ENCODE data around the gene DPYSL4. TPM values are rescaled to one million over a fixed set of nuclear protein-coding genes. Genes with fewer than 3 reads are reported as not detected.

Gene DPYSL4
- total and polyA plus RNA-seq, 2 of the 13 experiments (the other 11 are each of a cell fraction or from before 2014, with no cell fraction given), result 0.84 to 1.2 TPM

DNA sequence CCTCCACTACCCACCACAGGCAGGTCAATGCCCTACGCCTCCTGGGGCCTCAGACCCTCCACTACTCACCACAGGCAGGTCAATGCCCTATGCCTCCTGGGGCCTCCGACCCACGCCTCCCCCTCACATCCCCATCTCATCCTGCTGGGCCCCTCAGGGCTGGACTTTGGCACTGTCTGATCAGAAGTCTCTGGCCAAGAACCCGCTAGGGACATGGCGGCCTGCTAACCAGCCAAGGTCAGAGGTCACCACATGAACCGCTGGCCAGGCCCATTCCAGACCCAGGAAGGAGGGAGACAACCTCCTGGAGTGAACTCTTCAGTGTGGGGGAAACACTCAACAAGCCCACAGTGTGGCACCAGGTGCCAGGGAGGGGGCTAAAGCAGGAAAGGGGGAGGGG, 65.2 kb downstream of the DPYSL4 start (continued):
- TF ChIP-seq ZMYM2 (CRISPR knock-in tag; IDR thresholded peaks at IDR 0.05), result peak; percentile 46; the same call in 1 of the 2 replicates
- peak; percentile 64 for TF ChIP-seq BCL6 (CRISPR knock-in tag; IDR thresholded peaks at IDR 0.05)
- TF ChIP-seq, protein P1, sequence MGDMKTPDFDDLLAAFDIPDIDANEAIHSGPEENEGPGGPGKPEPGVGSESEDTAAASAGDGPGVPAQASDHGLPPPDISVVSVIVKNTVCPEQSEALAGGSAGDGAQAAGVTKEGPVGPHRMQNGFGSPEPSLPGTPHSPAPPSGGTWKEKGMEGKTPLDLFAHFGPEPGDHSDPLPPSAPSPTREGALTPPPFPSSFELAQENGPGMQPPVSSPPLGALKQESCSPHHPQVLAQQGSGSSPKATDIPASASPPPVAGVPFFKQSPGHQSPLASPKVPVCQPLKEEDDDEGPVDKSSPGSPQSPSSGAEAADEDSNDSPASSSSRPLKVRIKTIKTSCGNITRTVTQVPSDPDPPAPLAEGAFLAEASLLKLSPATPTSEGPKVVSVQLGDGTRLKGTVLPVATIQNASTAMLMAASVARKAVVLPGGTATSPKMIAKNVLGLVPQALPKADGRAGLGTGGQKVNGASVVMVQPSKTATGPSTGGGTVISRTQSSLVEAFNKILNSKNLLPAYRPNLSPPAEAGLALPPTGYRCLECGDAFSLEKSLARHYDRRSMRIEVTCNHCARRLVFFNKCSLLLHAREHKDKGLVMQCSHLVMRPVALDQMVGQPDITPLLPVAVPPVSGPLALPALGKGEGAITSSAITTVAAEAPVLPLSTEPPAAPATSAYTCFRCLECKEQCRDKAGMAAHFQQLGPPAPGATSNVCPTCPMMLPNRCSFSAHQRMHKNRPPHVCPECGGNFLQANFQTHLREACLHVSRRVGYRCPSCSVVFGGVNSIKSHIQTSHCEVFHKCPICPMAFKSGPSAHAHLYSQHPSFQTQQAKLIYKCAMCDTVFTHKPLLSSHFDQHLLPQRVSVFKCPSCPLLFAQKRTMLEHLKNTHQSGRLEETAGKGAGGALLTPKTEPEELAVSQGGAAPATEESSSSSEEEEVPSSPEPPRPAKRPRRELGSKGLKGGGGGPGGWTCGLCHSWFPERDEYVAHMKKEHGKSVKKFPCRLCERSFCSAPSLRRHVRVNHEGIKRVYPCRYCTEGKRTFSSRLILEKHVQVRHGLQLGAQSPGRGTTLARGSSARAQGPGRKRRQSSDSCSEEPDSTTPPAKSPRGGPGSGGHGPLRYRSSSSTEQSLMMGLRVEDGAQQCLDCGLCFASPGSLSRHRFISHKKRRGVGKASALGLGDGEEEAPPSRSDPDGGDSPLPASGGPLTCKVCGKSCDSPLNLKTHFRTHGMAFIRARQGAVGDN (CRISPR knock-in tag; IDR thresholded peaks at IDR 0.05), result peak; percentile 70
- TF ChIP-seq HNF4G (IDR thresholded peaks at IDR 0.05; ENCODE audit: borderline replicate concordance, low read depth, low read length), result peak; percentile 88
- 0 out of 2 replicates have a peak, but pooled peaks have one; percentile 27 for TF ChIP-seq HNF4G (CRISPR knock-in tag; IDR thresholded peaks at IDR 0.05; ENCODE audit: borderline replicate concordance, low read depth)
- TF ChIP-seq CREM (IDR thresholded peaks at IDR 0.05), result peak; percentile 55; the same call in 1 of the 2 replicates
- no peak for TF ChIP-seq CREM (CRISPR knock-in tag; IDR thresholded peaks at IDR 0.05)
- peak; percentile 52; the same call in 1 of the 2 replicates for TF ChIP-seq ZNF746 (CRISPR knock-in tag; IDR thresholded peaks at IDR 0.05)
- TF ChIP-seq, protein P2, sequence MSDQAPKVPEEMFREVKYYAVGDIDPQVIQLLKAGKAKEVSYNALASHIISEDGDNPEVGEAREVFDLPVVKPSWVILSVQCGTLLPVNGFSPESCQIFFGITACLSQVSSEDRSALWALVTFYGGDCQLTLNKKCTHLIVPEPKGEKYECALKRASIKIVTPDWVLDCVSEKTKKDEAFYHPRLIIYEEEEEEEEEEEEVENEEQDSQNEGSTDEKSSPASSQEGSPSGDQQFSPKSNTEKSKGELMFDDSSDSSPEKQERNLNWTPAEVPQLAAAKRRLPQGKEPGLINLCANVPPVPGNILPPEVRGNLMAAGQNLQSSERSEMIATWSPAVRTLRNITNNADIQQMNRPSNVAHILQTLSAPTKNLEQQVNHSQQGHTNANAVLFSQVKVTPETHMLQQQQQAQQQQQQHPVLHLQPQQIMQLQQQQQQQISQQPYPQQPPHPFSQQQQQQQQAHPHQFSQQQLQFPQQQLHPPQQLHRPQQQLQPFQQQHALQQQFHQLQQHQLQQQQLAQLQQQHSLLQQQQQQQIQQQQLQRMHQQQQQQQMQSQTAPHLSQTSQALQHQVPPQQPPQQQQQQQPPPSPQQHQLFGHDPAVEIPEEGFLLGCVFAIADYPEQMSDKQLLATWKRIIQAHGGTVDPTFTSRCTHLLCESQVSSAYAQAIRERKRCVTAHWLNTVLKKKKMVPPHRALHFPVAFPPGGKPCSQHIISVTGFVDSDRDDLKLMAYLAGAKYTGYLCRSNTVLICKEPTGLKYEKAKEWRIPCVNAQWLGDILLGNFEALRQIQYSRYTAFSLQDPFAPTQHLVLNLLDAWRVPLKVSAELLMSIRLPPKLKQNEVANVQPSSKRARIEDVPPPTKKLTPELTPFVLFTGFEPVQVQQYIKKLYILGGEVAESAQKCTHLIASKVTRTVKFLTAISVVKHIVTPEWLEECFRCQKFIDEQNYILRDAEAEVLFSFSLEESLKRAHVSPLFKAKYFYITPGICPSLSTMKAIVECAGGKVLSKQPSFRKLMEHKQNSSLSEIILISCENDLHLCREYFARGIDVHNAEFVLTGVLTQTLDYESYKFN (CRISPR knock-in tag; conservative IDR thresholded peaks at IDR 0.05), result peak; percentile 95
- TF ChIP-seq SOX6 (IDR thresholded peaks at IDR 0.05), result no peak
- peak; percentile 57; the same call in 1 of the 2 replicates for TF ChIP-seq SOX6 (CRISPR knock-in tag; IDR thresholded peaks at IDR 0.05)
- no peak for TF ChIP-seq NCOA5 (CRISPR knock-in tag; IDR thresholded peaks at IDR 0.05)
- TF ChIP-seq HMG20A (CRISPR knock-in tag; IDR thresholded peaks at IDR 0.05; ENCODE audit: borderline replicate concordance), result peak; percentile 50; the same call in 1 of the 2 replicates
- TF ChIP-seq SETDB1 (CRISPR knock-in tag; IDR thresholded peaks at IDR 0.05; ENCODE audit: borderline replicate concordance), result no peak
- TF ChIP-seq ZNF205 (CRISPR knock-in tag; IDR thresholded peaks at IDR 0.05), result no peak
- no peak for TF ChIP-seq ZNF558 (CRISPR knock-in tag; IDR thresholded peaks at IDR 0.05; ENCODE audit: borderline replicate concordance)
- TF ChIP-seq, protein P3, sequence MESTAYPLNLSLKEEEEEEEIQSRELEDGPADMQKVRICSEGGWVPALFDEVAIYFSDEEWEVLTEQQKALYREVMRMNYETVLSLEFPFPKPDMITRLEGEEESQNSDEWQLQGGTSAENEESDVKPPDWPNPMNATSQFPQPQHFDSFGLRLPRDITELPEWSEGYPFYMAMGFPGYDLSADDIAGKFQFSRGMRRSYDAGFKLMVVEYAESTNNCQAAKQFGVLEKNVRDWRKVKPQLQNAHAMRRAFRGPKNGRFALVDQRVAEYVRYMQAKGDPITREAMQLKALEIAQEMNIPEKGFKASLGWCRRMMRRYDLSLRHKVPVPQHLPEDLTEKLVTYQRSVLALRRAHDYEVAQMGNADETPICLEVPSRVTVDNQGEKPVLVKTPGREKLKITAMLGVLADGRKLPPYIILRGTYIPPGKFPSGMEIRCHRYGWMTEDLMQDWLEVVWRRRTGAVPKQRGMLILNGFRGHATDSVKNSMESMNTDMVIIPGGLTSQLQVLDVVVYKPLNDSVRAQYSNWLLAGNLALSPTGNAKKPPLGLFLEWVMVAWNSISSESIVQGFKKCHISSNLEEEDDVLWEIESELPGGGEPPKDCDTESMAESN (CRISPR knock-in tag; conservative IDR thresholded peaks at IDR 0.05), result 0 out of 2 replicates have a peak, but pooled peaks have one; percentile 28
- TF ChIP-seq ZNF644 (CRISPR knock-in tag; IDR thresholded peaks at IDR 0.05; ENCODE audit: low read depth), result peak; percentile 82
- TF ChIP-seq, protein P4, sequence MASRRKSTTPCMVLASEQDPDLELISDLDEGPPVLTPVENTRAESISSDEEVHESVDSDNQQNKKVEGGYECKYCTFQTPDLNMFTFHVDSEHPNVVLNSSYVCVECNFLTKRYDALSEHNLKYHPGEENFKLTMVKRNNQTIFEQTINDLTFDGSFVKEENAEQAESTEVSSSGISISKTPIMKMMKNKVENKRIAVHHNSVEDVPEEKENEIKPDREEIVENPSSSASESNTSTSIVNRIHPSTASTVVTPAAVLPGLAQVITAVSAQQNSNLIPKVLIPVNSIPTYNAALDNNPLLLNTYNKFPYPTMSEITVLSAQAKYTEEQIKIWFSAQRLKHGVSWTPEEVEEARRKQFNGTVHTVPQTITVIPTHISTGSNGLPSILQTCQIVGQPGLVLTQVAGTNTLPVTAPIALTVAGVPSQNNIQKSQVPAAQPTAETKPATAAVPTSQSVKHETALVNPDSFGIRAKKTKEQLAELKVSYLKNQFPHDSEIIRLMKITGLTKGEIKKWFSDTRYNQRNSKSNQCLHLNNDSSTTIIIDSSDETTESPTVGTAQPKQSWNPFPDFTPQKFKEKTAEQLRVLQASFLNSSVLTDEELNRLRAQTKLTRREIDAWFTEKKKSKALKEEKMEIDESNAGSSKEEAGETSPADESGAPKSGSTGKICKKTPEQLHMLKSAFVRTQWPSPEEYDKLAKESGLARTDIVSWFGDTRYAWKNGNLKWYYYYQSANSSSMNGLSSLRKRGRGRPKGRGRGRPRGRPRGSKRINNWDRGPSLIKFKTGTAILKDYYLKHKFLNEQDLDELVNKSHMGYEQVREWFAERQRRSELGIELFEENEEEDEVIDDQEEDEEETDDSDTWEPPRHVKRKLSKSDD (CRISPR knock-in tag; IDR thresholded peaks at IDR 0.05; ENCODE audit: low read depth), result peak; percentile 89
